Suppressor macrophage treated with lipopolysaccharide for 1 hour (primary cell): ENCODE results near the gene ADAMTS7.
"Not testable (repeated sequence)": the region's sequence is repeated elsewhere in the genome, so short reads cannot be mapped to it uniquely, and the experiment has no call there.

Experiments
- DNase-seq, 3 donors: peaks; one replicate each; pipeline ENCODE4 v3.0.0-alpha.2; 2020 to 2022

ADAMTS7 gene

DNA sequence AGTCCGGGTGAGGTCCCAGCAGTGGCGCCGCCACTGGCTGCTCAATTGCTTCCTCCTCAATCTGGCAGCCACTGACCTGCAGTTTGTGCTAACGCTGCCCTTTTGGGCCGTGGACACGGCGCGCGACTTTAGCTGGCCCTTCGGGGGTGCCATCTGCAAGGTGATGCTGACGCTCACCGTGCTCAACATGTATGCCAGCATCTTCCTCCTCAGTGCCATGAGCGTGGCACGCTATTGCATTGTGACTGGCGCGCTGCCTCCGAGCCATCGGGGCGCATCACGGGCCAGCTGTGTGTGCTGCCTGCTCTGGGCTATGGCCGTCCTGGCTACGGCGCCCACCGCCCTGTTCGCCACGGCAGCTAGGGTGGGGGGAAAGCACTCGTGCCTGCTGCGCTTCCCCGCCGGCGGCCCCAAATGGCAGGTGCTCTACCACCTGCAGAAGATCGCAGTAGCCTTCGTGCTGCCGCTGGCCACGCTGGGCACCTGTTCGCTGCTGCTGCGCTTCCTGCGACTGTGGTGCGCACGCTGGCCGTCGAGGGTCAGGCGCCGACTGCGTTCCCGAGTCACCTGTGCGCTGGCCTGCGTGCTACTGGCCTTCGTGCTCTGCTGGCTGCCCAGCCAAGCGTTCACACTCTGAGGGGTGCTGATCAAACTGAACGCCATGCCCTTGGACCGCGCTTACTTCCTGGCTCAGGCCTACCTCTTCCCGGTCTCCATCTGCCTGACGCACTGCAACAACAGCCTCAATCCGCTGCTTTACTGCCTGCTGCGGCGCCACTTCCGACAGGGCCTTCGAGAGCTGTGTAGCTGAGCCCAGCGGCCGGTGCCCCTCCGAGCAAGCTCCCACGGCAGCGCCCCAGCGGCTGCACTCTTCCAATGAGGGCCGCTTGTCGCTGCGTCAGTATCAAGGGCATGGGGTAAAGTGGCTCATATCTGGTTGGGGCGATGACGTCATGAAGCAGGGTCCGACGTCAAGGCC is 20.3 kb upstream of the ADAMTS7 start:
- DNase-seq, result no peak

DNA sequence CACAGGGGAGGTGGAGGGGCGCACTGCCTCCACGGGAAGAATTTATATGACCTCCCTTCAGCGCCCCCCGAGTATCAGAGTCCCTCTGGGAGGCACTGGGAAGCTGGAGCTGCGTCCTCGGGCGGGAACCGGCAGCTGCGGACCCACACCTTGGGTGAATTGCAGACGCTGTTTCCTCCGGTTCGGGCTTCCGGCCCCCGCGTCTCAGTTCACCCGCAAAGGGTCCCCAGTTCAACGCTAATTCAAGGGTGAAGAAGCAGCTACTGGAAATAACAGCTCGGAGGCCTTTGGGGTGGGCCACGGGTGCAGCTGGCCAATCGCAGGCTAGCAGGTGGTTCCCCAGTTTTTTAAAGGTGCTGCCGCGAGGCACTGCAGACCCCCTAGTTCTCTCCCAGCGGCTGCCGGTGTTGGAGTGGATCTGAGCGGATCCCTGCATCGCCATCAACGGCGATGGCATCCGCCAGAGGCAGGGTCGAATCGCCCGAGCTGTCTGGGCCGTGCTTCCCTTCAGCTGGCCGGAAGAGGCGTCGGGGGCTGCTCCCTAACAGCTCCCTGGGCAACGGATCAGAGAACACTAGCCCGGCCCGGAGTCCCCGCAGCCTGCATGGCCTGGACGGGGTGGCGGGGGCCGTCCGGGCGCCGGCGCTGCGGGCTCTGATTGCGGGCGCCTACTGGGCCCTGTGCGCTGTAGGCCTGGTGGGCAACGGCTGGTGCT is 19.4 kb upstream of the ADAMTS7 start:
- peak in 1 of 3 donors; percentile 22 for DNase-seq

DNA sequence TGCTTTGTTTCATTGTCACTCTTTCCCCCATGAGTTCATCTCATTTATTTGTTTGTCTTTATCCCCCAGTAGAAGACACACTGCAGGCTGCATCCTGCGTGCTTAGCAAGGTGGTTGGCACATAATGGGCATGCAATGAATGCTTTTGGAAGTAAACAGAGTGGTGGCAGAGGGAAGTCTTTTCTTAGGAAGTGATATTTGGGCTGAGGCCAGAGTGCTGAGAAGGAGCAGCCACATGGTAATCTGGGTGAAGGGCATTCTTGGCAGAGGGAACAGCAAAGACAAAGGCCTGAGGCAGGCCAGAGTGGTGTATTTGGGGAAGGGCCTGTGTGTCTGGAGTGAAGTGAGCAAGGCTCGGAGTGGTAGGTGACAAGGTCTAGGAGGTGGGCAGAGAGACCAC is 17.7 kb upstream of the ADAMTS7 start:
- no peak for DNase-seq

DNA sequence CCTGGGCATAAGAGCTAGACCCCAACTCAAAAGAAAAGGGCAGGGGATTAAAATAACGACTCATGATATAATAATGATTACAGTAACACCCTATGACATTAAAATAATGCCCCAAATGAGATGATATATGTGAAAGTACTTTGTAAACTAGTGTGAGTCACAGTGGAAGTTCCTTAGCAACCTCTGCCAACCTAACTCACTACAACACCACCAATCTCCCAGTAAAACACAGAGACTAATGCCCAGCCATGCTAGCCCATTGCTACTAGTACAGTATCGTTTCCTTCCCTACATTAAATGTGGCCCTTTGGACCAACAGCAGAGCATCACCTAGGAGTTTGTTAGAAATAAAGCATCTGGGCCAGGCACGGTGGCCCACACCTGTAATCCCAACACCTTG is 11.2 kb upstream of the ADAMTS7 start:
- peak in 2 of 3 donors; percentile 15 to 35 for DNase-seq

DNA sequence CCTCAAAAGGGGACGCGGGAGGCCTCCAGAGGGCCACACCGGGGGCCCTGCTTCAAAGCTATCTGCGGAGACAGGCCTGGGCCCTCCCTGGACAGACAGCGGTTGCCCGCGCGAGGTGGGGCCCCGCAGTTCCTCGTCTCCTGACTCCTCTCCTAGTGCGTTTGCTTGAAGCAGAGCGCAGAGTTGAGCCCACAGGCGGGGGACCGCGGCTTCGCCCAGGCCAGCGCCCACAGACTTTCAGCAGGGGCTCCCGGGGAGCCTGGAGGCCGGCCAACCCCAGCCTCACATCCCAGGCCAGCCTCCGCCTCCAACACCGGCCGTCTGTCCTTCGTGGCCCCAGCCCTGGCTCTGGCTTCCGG is 540 bp upstream of the ADAMTS7 start:
- no peak for DNase-seq

DNA sequence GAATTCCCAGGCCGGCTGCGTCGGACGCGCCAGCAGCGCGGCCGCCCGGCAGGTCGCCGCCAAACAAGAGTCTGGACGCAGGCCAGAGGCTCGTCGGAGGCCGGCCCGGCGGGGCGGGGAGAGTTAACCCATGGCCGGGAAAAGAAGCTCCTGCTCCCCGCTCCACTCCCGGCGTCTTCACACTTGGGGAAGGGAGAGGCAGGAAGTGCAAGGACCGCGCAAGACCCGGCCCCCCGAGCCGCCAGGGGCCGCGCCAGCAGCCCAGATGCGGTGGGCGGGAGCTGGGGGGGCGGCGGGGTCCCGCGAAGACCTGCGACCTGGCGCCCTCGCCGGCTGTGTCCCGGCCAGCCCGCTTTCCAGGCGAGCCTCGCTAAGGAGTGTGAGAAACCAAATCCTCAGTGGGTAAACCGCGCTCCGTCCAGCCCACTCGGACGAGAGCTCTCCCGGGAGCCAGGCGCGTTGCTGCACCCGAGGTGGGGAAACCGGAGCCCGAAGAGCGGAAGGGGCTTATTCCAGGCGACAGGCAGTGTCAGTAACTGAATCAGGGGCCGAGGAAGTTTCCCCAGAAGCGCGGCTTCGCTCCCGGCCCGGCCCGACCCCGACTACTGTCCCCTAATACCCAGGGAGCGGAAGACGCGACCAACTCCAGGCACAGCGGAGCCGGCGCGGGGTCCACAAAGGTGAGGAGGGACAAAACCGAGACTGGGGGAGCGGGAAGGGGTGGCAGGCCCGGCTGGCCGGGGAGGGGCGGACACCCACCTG is 721 bp downstream of the ADAMTS7 start:
- peak in 2 of 3 donors; percentile 21 to 39 for DNase-seq

DNA sequence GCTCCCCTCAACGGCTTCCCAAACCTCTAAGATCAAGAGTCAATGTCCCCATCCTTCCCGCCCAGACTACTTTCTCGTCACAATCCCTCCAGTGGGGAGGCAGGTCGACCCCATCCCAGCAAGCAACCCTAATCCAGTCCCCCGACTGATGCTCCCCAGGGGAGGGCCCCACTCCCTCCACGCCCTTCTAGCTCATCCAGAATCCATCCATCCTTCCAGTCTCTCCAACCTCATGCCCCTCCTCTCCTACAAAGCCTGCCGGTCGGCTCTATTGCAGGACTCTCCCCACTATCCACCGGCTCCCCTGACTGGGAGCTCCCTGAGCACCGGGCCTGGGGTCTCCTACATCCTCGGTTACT is 1.3 kb downstream of the ADAMTS7 start:
- DNase-seq, result no peak

DNA sequence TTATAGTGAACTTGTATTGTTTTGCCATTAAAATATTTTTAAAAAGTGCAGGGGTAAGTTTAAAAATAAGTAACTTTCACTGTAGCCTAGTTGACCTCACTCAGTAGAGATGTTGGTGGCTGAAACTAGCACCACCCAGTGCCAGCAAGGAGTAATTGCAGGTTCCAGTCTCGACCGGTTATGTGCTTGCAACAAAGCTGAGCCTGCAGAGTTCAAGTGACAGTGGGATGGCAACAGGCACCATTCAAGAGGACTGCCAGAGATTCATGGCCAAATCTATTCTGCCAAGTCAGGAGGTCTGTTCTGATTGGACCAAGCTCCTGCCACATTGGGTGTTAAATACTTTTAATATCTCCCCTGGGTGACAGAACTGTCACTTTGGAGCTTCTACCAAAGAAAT is 2.7 kb downstream of the ADAMTS7 start:
- DNase-seq, result peak; percentile 53 to 62 (median 59)

DNA sequence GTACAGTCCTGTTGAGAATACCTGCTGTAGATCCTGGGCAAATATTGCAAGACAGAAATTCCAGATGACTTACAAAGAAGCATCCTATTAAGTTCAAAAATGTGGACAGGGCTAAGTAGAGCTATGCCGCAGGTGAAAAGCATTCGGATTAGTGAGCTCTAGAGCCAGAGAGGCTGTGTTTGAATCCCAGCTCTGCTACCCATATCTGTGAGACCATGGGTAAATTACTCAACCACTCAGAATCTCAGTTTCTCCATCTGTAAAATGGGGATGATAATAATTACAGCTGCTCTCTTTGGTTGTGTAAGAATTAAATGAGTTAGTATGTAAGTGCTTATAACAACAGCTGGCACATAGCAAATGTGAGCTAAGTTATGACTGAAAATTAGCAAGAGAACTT is 3.9 kb downstream of the ADAMTS7 start:
- DNase-seq, result no peak

DNA sequence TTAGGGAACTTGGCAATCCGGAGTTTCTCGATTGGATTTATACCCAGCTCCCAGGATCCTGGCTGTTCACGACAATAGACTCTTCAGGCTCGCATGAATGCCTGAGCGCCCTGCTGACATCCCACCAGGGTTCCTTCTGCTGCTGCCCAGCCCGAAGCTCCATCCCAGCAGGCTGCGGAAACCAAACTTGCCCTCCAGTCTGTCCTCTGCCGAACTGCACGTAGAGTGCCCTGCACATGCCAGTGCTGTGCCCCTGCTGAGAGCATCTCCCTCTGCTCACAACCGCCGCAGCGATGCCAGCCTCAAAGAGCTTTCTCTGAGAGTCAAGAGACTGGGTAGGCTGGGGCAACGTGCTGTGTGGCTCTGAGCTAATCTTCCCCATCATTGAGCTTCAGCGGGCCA is 6.9 kb downstream of the ADAMTS7 start:
- DNase-seq, result no peak

DNA sequence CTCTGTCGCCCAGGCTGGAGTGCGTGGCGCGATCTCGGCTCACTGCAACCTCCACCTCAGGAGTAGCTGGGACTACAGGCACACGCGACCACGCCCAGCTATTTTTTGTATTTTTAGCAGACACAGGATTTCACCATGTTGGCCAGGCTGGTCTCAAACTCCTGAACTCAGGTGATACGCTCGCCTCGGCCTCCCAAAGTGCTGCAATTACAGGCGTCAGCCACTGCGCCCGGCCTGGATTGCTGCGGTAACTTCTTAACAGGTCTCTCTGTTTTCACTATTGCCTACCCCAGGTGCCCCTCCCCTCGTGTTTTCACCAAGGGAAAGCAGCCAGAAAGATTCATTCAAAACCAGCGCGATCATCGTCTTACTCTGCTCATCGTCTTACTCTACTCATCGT is 10.5 kb downstream of the ADAMTS7 start:
- no peak for DNase-seq

DNA sequence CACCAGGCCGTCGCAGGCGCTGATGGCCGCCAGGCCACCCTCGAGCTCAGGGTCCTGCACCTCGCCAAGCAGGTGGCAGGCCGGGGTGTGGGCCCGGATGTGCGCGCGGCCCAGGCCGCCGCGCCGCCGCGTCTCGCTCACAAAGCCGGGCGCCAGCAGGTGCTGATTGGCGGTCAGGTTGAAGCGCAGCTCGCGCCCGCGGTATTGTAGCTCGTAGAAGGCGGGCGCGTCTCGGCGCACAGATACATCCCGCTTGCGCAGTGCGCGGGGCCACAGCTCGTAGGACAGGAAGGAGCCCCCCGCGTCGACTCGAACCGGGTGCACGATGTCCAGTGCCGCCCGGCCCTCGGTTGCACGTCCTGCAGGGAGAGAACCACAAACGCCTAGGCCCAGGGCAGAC is 11.1 kb downstream of the ADAMTS7 start:
- no peak for DNase-seq

DNA sequence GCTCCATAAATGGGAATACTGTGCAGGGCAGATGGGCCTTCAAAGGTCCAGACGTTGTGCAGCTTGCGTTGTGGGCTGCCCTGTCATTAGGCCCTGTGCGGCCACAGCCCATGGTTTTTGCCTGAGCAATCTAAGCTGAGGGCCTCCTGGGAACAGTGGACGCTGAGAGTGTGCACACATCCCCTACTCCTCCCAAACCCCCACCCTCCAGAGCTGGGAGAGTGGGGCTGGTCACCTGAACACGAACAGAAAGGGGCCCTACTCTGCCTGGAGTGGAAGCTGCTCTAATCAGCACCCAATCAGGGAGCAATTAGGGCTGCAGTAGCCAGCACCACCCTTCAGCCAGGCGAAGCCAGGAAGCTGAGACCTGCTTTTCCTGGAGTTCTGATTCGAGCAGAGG is 12.2 kb downstream of the ADAMTS7 start:
- not testable (repeated sequence) for DNase-seq

DNA sequence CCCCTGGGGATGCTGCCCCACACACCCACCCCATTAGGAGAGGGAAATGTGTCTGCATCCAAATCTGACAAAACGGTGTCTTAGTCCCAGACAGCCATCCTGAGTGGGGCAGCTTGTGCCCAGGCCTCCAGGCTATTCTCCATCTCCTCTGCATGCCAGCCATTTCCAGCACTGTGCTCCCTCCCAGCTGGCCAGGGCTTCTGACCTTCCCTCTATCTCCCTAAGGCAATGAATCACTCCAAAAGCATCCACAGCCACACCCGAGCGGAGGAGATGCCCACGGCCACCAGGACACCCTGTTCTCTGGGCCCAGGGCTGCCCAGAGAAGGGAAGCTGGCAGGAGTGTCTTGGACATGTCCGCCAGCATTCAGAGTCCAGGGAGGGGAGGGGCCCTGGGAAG is 12.9 kb downstream of the ADAMTS7 start:
- not testable (repeated sequence) for DNase-seq

DNA sequence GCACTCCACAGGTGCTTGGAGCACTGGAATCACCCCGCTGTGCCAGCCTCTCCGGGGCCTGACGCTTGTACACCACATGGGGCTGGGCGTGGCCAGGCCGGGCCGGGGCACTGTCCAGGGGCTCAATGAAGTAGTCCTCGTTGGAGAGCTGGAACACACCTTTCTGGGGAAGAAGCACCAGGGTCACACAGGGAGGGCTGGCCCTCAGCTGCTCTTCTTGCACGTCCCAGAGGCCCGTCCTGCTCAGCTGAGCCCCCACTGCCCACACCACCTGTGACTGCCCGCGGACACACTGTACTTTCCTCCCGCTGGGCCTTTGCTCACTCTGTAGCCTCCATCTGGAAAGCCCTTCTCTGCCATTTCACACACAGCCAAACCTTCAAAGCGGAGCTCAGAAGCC is 13.3 kb downstream of the ADAMTS7 start:
- no peak for DNase-seq

DNA sequence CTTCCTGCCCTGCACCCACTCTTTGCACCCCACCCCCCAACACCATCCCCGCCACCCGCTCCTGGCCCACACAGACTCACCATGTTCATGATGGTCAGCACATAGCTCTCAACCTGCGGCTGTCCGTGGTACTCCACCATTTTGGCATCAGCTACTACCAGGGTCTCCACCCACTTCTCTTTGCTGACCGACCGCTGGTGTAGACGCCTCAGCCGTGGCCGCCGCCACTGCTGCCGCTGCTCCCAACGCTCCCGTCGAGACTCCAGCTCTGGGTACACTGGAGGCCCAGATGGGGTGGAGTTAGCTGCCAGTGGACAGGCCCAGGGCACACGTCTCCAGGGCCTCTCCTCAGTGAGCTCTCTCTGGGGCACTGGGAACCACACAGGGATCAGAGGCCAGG is 14.8 kb downstream of the ADAMTS7 start:
- DNase-seq, result no peak

DNA sequence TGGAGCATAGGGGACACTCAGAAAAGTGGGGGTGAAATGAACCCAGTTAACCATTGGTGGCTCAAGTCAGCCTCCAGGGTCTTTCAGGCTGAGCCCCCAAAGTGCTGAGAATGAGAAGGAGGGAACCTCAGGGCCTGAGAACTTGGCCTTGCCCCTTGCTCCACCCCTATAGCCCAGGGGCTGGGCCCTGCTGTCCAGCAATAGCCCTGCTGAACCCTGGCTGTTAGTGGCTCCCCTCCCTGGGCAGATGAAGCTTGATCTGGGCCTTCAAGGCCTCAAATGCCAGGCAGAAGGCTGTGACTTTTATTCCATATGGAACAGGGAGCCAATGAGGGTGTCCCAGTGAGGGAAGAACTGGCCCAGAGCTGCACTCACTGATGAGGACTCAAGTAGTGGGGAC is 16.2 kb downstream of the ADAMTS7 start:
- no peak for DNase-seq

DNA sequence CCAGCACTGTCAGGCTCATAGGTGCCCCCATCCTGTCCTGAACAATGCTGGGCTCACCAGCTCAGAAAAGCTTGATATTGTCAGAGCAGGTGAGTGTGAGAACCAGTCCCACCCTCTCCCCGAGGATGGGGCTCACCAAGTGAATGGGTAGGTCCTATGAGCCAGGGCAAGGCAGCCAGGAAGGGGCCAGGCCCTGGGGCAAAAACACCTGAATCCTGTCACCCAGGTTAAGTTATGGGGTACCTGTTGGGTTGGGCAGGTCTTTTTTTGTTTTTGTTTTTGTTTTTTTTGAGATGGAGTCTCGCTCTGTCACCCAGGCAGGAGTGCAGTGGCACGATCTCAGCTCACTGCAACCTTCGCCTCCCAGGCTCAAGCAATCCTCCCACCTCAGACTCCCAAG is 16.8 kb downstream of the ADAMTS7 start:
- DNase-seq, result not testable (repeated sequence)

DNA sequence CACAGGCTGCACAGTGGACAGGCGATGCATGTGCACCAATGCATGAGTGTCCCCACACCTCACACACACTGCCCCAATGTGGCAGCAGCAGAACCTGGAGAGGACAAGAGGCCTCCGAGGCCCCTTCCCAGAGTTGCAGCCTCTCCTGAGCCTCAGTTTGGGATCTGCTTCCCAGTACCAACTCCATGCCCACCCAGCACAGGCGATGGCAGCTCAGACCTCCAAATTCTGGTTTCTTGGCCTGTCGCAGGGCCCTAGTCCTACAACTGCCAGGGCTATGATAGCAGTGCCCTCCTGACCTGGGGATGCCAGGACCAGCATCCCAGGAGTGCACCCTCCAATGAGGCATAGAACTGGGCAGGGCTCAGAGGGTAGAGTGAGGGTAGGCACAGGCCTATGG is 19.9 kb downstream of the ADAMTS7 start:
- no peak for DNase-seq

DNA sequence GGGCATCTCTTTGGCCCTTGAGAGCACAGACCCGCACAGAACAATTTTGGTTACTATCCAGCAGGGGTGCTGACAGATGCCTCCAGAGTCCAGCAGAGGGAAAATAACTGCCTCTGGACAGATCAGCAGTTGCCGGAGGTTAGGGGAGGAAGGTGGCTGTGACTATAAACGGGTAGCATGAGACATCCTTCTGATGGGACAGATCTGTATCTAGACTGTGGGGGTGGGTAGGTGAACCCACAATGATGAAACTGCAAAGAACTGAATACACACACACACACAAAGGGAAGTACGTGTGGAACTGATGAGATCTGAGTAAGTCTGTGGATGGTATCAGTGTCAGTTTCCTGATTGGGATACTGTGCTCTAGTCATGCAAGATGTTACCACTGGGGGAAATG is 21.2 kb downstream of the ADAMTS7 start:
- no peak for DNase-seq

DNA sequence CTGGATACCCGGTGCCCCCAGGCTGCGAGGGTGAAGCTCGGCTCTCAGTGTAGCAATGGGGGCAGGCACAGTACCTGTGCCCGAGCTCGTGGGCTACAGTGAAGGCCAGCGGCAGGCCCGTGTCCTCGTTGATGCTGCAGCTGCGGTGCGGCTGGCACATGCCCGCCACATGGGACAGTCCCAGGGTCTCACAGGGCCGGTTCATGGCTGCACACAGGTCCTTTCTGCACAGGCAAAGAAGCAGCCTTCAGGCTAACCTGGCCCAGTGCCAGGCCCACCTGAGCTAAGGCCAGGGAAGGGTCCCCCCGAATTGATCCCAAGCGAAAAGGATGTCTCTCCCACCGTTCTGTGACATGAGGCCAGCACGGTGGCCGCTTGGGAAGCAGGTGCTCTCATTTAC is 21.6 kb downstream of the ADAMTS7 start:
- no peak for DNase-seq

DNA sequence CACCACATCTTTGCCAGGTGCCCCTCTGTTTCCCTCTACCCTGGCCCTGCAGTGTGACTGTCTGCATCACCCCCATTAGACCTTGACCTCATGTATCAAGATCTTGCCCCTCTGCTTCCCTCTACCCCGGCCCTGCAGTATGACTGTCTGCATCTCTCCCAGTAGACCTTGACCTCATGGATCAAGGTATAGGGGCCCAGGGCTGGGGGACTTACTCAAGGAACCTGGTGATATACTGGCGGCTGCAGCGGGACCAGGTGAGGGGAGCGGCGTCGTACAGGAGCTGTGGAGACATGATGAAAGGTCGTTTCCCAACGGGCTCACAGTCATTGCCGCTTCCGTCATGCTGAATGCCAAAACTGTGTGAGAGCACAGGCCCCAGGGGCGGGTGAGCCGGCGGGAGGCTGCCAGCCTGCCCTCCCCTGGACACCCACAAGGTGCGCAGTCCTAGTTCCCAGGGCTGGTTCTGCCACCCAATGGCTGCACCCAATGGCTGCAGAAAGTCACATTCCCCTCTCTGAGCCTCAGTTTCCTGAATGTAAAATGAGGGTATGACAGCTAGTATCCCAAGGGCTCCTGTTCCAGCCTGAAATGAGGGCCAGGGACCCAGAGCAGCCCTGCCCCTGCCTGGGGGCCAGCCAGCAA is 23.1 kb downstream of the ADAMTS7 start:
- no peak for DNase-seq

DNA sequence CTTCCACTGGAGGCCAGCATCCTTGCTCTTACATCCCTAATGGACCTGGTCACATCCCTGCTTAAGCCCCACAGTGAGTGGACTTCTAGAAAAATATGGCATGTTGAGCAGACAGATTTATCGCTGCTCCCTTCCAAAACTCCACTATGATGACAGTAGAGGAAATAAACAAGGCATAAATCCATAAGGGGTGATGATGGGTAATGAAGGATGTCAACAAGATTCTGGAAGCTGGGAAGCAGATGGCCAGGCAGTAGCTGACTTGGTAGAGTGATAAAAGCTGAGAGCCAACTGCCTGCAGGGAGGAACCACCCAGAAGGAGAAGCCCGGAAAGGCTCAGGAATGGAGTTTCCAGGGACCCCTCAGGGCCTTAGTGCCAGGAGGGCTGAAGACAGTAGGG is 28.9 kb downstream of the ADAMTS7 start:
- not testable (repeated sequence) for DNase-seq
